PC-9 (cell line): ENCODE data around the gene CTDP1. TPM values are rescaled to one million over a fixed set of nuclear protein-coding genes. Genes with fewer than 3 reads are reported as not detected.

ENCODE experiments used
- BruUV-seq: library from RNA; stranded (reverse); fragments of 400-500 nt; replicated peaks from 2 replicates; lab custom pipeline; 2021; lab: Mats Ljungman, UMichigan
- CTCF ChIA-PET: fragments of 300-600 bp; sonication (Branson Sonifier 250); formaldehyde crosslinking; loops from one replicate; lab custom pipeline; 2022; ENCODE audit warnings: antibody characterized with exemption; lab: Charles Lee
- POLR2A ChIA-PET: fragments of 300-600 bp; sonication (Branson Sonifier 250); formaldehyde crosslinking; loops from one replicate; lab custom pipeline; 2022; ENCODE audit warnings: antibody characterized with exemption; ENCODE audit not compliant: unreplicated experiment; lab: Charles Lee
- DNase-seq, 2 experiments: peaks; one replicate each; pipeline versions ENCODE4 v3.0.0 to v3.0.0-alpha.2; 2015 to 2022; ENCODE audit warnings: mixed read lengths in 1 of 2
- H2AFZ ChIP-seq: fragments of 200-600 bp; sonication (generic); 2 replicates; pipeline ENCODE4 v1.8.1; 2017; ENCODE audit warnings: antibody characterized with exemption
- H3F3A ChIP-seq: fragments of 200-600 bp; sonication (generic); 2 replicates; pipeline ENCODE4 v1.8.1; 2017; ENCODE audit warnings: antibody characterized with exemption, mild to moderate bottlenecking, low read depth; ENCODE audit not compliant: insufficient read depth
- H3K27ac ChIP-seq: fragments of 200-600 bp; sonication (generic); 2 replicates; pipeline ENCODE4 v1.6.1; 2016; ENCODE audit warnings: mixed run types
- H3K27me3 ChIP-seq: fragments of 200-600 bp; sonication (generic); 2 replicates; pipeline ENCODE4 v1.6.1; 2016; ENCODE audit warnings: low read depth, mixed run types; ENCODE audit not compliant: insufficient read depth
- H3K36me3 ChIP-seq: fragments of 200-600 bp; sonication (generic); 2 replicates; pipeline ENCODE4 v1.6.1; 2016; ENCODE audit warnings: low read depth, mixed run types
- H3K4me1 ChIP-seq: fragments of 200-600 bp; sonication (generic); replicated peaks from 2 replicates; pipeline ENCODE4 v1.6.1; 2016; ENCODE audit warnings: mixed run types; ENCODE audit not compliant: insufficient read depth
- H3K4me2 ChIP-seq: fragments of 200-600 bp; sonication (generic); 2 replicates; pipeline ENCODE4 v1.6.1; 2017; ENCODE audit warnings: mixed run types
- H3K4me3 ChIP-seq: fragments of 200-600 bp; sonication (generic); 2 replicates; pipeline ENCODE4 v1.6.1; 2016; ENCODE audit warnings: mixed run types
- H3K79me2 ChIP-seq: fragments of 200-600 bp; sonication (generic); 2 replicates; pipeline ENCODE4 v1.6.1; 2017; ENCODE audit warnings: low read depth, mixed run types
- H3K9me2 ChIP-seq: fragments of 200-600 bp; sonication (generic); 2 replicates; pipeline ENCODE4 v1.8.1; 2017; ENCODE audit warnings: mild to moderate bottlenecking; ENCODE audit not compliant: insufficient read depth
- H3K9me3 ChIP-seq: fragments of 200-600 bp; sonication (generic); 2 replicates; pipeline ENCODE4 v1.8.1; 2016; ENCODE audit warnings: low read depth; ENCODE audit not compliant: insufficient read depth
- H4K20me1 ChIP-seq: fragments of 200-600 bp; sonication (generic); 2 replicates; pipeline ENCODE4 v1.8.1; 2017; ENCODE audit not compliant: insufficient read depth
- EZH2 ChIP-seq: fragments of 200-600 bp; sonication (generic); IDR thresholded peaks from 2 replicates; pipeline ENCODE4 v1.8.0; 2017; ENCODE audit warnings: antibody characterized with exemption, low read depth
- intact Hi-C: fragments of 100-400 bp; cut with micrococcal nuclease; formaldehyde crosslinking; loops from one replicate; pipeline ENCODE4 v1.10.0; 2022; ENCODE audit not compliant: unreplicated experiment
- total RNA-seq: library from RNA; stranded (reverse); gene quantifications from 2 replicates; pipeline ENCODE4 v1.2.3, GENCODE V29; 2021
- TF ChIP-seq, protein P1 (sequence below): fragments of 200-600 bp; sonication (generic); conservative IDR thresholded peaks from 2 replicates; pipeline ENCODE4 v1.6.1; 2017; ENCODE audit warnings: mixed run types, antibody characterized with exemption, mild to moderate bottlenecking, moderate library complexity

The CTDP1 gene
- total RNA-seq, 1 experiment from 2014 or later, result 16.0 TPM

DNA sequence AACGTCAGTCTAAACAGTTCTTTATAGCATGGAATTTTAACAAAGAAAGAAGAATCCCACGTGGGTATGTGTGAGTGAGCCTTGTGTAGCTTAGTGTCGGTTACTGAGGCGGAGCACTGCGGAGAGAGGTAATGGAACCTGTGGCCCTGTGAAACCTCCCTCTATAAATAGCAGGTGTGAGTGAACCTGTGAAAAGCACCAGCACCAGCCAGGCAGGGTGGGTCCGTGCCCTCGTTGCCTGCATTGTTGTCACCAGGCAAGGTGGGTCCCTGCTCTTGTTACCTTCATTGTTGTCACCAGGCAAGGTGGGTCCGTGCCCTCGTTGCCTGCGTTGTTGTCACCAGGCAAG is 4.7 kb downstream of the CTDP1 start:
- ChIA-PET POLR2A (no interaction called here), CTCF (no interaction called here)
- Histone ChIP-seq H3K27ac (no peak overlapping the region), H3K4me2 (no peak overlapping the region), H3K36me3 (0 out of 2 replicates have a peak, but pooled peaks cover 5% of the 10 kb centered on the region), H3K4me1 (peaks cover 10% of the 10 kb centered on the region), H3K9me3 (no peaks in the 10 kb centered on the region; the same call in 1 of the 2 replicates), H3F3A (no peaks in the 10 kb centered on the region), H2AFZ (no peak overlapping the region), H4K20me1 (peaks cover 66% of the 10 kb centered on the region), H3K4me3 (no peak overlapping the region), H3K9me2 (no peaks in the 10 kb centered on the region), H3K79me2 (peaks cover 83% of the 10 kb centered on the region), H3K27me3 (no peaks in the 10 kb centered on the region)
- DNase-seq, result no peak
- intact Hi-C loops, result no loop called here
- TF ChIP-seq EZH2, result no peak
- TF ChIP-seq, protein P1, sequence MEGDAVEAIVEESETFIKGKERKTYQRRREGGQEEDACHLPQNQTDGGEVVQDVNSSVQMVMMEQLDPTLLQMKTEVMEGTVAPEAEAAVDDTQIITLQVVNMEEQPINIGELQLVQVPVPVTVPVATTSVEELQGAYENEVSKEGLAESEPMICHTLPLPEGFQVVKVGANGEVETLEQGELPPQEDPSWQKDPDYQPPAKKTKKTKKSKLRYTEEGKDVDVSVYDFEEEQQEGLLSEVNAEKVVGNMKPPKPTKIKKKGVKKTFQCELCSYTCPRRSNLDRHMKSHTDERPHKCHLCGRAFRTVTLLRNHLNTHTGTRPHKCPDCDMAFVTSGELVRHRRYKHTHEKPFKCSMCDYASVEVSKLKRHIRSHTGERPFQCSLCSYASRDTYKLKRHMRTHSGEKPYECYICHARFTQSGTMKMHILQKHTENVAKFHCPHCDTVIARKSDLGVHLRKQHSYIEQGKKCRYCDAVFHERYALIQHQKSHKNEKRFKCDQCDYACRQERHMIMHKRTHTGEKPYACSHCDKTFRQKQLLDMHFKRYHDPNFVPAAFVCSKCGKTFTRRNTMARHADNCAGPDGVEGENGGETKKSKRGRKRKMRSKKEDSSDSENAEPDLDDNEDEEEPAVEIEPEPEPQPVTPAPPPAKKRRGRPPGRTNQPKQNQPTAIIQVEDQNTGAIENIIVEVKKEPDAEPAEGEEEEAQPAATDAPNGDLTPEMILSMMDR, result no peak
- no TSS peak for BruUV-seq

DNA sequence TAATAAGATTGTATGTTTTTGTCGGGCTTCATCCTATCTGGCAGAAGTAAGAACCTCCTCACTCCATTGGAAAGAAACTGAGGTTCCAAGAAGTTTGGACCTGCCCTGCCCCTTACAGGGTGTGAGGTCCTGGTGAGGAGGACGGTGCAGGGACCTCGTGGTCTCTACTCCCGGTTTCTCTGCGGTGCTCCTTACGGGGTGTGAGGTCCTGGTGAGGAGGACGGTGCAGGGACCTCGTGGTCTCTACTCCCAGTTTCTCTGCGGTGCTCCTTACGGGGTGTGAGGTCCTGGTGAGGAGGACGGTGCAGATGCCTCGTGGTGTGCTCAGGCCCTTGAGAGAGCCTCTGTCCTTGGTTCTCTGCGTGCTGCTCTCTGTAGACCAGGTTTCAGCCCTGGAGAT is 5.2 kb downstream of the CTDP1 start:
- BruUV-seq, result no TSS peak
- H4K20me1 ChIP-seq, result peaks cover 71% of the 10 kb centered on the region

DNA sequence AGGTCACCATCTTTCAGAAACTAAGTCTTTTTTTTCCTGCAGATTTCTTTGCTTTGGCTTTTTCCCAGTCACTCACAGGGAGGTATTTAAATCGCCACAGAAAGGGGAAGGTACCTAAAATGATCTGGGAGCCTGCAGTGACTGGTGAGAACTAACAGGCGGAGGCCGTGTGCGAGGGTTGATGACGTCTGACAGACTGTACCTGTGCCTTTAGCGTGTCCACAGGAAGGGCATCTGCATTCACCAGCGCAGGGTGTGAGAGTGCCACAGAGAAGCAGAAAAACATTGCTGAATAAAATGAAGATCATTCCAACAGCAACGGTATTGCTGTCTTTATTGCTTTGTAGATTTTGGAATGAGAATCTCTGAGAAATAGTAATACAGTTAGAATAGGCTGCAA is 5.7 kb downstream of the CTDP1 start:
- POLR2A ChIA-PET, result no interaction called here
- peaks cover 91% of the 10 kb centered on the region for H3K79me2 ChIP-seq
- TF ChIP-seq, protein P1, result no peak
- no peak for TF ChIP-seq EZH2
- no peak overlapping the region for H3K27ac ChIP-seq
- peaks cover 10% of the 10 kb centered on the region for H3K4me1 ChIP-seq
- peaks cover 76% of the 10 kb centered on the region for H4K20me1 ChIP-seq
- H3K9me3 ChIP-seq, result no peaks in the 10 kb centered on the region; the same call in 1 of the 2 replicates
- 0 out of 2 replicates have a peak, but pooled peaks cover 5% of the 10 kb centered on the region for H3K36me3 ChIP-seq
- H3K4me2 ChIP-seq, result no peak overlapping the region
- intact Hi-C loops, result no loop called here
- H2AFZ ChIP-seq, result no peak overlapping the region
- H3K27me3 ChIP-seq, result no peaks in the 10 kb centered on the region
- no TSS peak for BruUV-seq
- CTCF ChIA-PET, result no interaction called here
- no peaks in the 10 kb centered on the region for H3F3A ChIP-seq
- no peak for DNase-seq
- no peaks in the 10 kb centered on the region for H3K9me2 ChIP-seq
- no peak overlapping the region for H3K4me3 ChIP-seq

More for the DNA sequence above, 5.2 kb downstream of the CTDP1 start:
- CTCF ChIA-PET, result no interaction called here
- TF ChIP-seq, protein P1, result no peak
- TF ChIP-seq EZH2, result no peak
- DNase-seq, result no peak
- H2AFZ ChIP-seq, result no peak overlapping the region
- H3K36me3 ChIP-seq, result 0 out of 2 replicates have a peak, but pooled peaks cover 5% of the 10 kb centered on the region
- no peaks in the 10 kb centered on the region for H3K27me3 ChIP-seq
- no peaks in the 10 kb centered on the region for H3K9me2 ChIP-seq
- no peaks in the 10 kb centered on the region; the same call in 1 of the 2 replicates for H3K9me3 ChIP-seq
- intact Hi-C loops, result no loop called here
- no peaks in the 10 kb centered on the region for H3F3A ChIP-seq
- peaks cover 88% of the 10 kb centered on the region for H3K79me2 ChIP-seq
- no peak overlapping the region for H3K4me2 ChIP-seq
- H3K27ac ChIP-seq, result no peak overlapping the region
- POLR2A ChIA-PET, result no interaction called here
- no peak overlapping the region for H3K4me3 ChIP-seq
- H3K4me1 ChIP-seq, result peaks cover 10% of the 10 kb centered on the region
